HL-60 (cell line): ENCODE data around the gene DLG4.

Experiments used
- DNase-seq, 2 experiments: peaks; one replicate each; pipeline ENCODE4 v3.0.0-alpha.2; 2010 to 2020; ENCODE audit warnings: low read depth in 1 of 2, low spot score in 1 of 2
- H3K27ac ChIP-seq: fragments of 250-450 bp; sonication (Bioruptor Pico); replicated peaks from 2 replicates; pipeline ENCODE4 v1.5.1; 2020; ENCODE audit warnings: mild to moderate bottlenecking, moderate library complexity
- H3K27me3 ChIP-seq: fragments of 250-450 bp; sonication (Bioruptor Pico); 2 replicates; pipeline ENCODE4 v1.5.1; 2021; ENCODE audit warnings: mild to moderate bottlenecking, moderate library complexity; ENCODE audit not compliant: insufficient read depth, poor library complexity, severe bottlenecking
- H3K4me3 ChIP-seq: replicated peaks from 2 replicates; pipeline ENCODE4 v1.5.1; 2011; ENCODE audit warnings: mild to moderate bottlenecking, control low read depth, low read length; ENCODE audit not compliant: insufficient read depth
- CTCF ChIP-seq: IDR thresholded peaks from one replicate; pipeline ENCODE4 v1.5.1; 2011; ENCODE audit warnings: low read length, control low read depth, inconsistent platforms; ENCODE audit not compliant: insufficient read depth
- GABPA ChIP-seq: IDR thresholded peaks from 2 replicates; pipeline ENCODE4 v1.6.1; 2012; ENCODE audit warnings: low read depth
- POLR2AphosphoS5 ChIP-seq: IDR thresholded peaks from 2 replicates; pipeline ENCODE4 v1.6.1; 2012; ENCODE audit warnings: low read depth
- REST ChIP-seq: IDR thresholded peaks from 2 replicates; pipeline ENCODE4 v1.6.1; 2012; ENCODE audit warnings: low read depth; ENCODE audit not compliant: insufficient replicate concordance
- SPI1 ChIP-seq: IDR thresholded peaks from 2 replicates; pipeline ENCODE4 v1.6.1; 2012; ENCODE audit warnings: low read depth, mild to moderate bottlenecking, borderline replicate concordance

DLG4 gene

GRCh38 chr17:7192271-7192937 is 27.2 kb downstream of the DLG4 start:
- H3K27ac ChIP-seq = no peak overlapping the region
- no peak for DNase-seq
- H3K4me3 ChIP-seq = no peak overlapping the region
- TF ChIP-seq POLR2AphosphoS5 (no peak), REST (no peak), CTCF (no peak), GABPA (no peak), SPI1 (no peak)
- no peaks in the 10 kb centered on the region for H3K27me3 ChIP-seq

GRCh38 chr17:7191571-7192270 is 27.9 kb downstream of the DLG4 start:
- H3K27ac ChIP-seq = no peak overlapping the region
- peak in 1 of 2 experiments; percentile 5 for DNase-seq
- TF ChIP-seq REST (peak; percentile 85), POLR2AphosphoS5 (no peak)
- H3K4me3 ChIP-seq = no peak overlapping the region
- H3K27me3 ChIP-seq = no peaks in the 10 kb centered on the region

- no peak for DNase-seq
- Histone ChIP-seq H3K27me3 (no peaks in the 10 kb centered on the region), H3K27ac (no peak overlapping the region), H3K4me3 (no peak overlapping the region)
- no peak for TF ChIP-seq CTCF
- no peak for TF ChIP-seq GABPA
- no peak for TF ChIP-seq SPI1
- TF ChIP-seq POLR2AphosphoS5 = no peak
- no peak for TF ChIP-seq REST
Observed at GRCh38 chr17:7191069-7191468, 28.6 kb downstream of the DLG4 start.
